Measurements from ENCODE around the gene SPEG.

The SPEG gene

GRCh38 chr2:219477179-219477578 lies 42.5 kb downstream of the SPEG start:
- DNase-seq (ENCODE audit: low read depth, low spot score): no peak

- no peak for DNase-seq (ENCODE audit: low read depth, low spot score)
These were observed 43.2 kb downstream of the SPEG start for GRCh38 chr2:219477815-219478214.

- DNase-seq (ENCODE audit: low read depth, low spot score): no peak
These were observed 44.3 kb downstream of the SPEG start for GRCh38 chr2:219478916-219479315.

DNA sequence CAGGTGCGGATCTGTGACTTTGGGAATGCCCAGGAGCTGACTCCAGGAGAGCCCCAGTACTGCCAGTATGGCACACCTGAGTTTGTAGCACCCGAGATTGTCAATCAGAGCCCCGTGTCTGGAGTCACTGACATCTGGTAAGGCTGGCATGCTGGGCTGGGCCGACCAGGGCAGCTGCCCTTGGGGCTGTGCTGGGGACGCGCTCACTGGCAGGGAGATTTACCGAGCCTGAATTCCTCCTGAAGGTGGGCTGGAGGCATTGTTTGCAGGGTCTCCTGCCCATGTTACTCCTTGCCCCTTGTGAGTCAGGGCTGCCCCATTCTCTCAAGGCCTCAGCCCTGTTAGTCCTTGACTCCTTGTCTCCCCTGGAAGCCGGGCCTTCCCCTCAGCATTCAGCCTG lies 45.4 kb downstream of the SPEG start:
- no peak for DNase-seq (ENCODE audit: low read depth, low spot score)

GRCh38 chr2:219482674-219483405 lies 48.2 kb downstream of the SPEG start:
- no peak for DNase-seq (ENCODE audit: low read depth, low spot score)

GRCh38 chr2:219483451-219484342 lies 49.1 kb downstream of the SPEG start:
- no peak for DNase-seq (ENCODE audit: low read depth, low spot score)

DNA sequence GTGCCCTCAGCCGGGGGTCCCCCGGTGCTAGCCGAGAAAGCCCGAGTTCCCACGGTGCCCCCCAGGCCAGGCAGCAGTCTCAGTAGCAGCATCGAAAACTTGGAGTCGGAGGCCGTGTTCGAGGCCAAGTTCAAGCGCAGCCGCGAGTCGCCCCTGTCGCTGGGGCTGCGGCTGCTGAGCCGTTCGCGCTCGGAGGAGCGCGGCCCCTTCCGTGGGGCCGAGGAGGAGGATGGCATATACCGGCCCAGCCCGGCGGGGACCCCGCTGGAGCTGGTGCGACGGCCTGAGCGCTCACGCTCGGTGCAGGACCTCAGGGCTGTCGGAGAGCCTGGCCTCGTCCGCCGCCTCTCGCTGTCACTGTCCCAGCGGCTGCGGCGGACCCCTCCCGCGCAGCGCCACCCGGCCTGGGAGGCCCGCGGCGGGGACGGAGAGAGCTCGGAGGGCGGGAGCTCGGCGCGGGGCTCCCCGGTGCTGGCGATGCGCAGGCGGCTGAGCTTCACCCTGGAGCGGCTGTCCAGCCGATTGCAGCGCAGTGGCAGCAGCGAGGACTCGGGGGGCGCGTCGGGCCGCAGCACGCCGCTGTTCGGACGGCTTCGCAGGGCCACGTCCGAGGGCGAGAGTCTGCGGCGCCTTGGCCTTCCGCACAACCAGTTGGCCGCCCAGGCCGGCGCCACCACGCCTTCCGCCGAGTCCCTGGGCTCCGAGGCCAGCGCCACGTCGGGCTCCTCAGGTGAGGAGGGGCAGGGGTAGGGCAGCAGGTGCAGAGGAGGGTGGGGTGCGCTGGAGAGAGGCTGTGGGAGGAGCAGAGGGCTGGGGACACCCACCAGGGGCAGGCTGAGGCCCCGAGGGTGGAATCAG lies 49.9 kb downstream of the SPEG start:
- DNase-seq (ENCODE audit: low read depth, low spot score): no peak

GRCh38 chr2:219485201-219485580 lies 50.5 kb downstream of the SPEG start:
- no peak for DNase-seq (ENCODE audit: low read depth, low spot score)

DNA sequence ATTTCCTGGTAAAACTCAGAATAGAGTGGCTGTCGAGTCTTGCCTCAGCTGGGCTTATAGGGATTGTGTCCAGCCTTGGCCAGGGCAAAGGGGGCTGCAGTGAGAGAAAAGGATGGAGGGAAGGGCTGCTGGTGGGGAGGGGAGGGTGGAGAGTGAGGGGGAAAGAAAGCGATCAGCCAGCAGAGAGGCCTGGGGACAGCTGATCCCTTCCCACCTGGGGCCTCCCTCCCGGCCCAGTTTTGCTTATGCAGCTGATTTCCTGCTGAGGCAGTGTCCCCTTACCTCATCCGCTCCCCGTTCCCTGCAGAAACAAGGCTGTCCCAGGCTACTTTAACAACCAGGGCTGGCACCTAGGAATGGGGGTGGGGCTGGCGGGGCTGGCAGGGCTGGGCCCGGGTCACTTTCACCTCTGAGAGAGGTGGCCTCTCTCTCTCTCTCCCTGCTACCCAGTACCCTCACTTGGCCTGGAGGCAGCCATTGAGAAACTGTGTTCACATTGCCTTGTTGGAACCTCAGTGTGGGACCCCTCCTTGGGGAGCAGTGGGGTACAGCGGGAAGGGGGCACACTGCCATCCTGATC lies 51.8 kb downstream of the SPEG start:
- DNase-seq (ENCODE audit: low read depth, low spot score): no peak

GRCh38 chr2:219488149-219488843 lies 53.7 kb downstream of the SPEG start:
- DNase-seq (ENCODE audit: low read depth, low spot score): no peak

DNA sequence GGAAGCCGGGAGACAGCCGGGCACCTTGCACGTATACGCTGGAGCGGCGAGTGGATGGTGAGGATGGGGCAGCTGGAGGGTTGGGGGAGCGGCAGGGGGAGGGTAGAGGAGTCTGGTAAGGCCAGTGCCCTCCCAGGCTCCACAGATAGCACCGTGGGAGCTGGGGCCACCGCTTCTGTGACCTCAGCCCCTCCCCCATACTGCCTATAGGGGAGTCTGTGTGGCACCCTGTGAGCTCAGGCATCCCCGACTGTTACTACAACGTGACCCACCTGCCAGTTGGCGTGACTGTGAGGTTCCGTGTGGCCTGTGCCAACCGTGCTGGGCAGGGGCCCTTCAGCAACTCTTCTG lies 54.2 kb downstream of the SPEG start:
- DNase-seq (ENCODE audit: low read depth, low spot score): no peak

DNA sequence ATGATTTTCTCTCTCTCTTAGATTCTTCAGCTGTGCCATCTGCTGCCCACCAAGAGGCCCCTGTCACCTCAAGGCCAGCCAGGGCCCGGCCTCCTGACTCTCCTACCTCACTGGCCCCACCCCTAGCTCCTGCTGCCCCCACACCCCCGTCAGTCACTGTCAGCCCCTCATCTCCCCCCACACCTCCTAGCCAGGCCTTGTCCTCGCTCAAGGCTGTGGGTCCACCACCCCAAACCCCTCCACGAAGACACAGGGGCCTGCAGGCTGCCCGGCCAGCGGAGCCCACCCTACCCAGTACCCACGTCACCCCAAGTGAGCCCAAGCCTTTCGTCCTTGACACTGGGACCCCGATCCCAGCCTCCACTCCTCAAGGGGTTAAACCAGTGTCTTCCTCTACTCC lies 54.7 kb downstream of the SPEG start:
- no peak for DNase-seq (ENCODE audit: low read depth, low spot score)

DNA sequence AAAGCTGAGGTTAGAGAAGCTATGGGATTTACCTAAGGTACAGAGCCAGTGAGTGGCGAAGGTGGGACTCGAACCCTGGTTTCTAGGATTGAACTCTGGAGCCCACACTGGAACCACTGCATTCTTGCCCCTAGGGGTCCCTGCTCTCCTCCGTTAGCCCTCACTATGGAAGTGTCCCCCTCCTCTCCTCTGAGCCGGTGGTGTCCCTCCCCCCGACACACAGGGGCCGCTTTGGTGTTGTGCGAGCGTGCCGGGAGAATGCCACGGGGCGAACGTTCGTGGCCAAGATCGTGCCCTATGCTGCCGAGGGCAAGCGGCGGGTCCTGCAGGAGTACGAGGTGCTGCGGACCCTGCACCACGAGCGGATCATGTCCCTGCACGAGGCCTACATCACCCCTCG lies 55.5 kb downstream of the SPEG start:
- DNase-seq (ENCODE audit: low read depth, low spot score): no peak

DNA sequence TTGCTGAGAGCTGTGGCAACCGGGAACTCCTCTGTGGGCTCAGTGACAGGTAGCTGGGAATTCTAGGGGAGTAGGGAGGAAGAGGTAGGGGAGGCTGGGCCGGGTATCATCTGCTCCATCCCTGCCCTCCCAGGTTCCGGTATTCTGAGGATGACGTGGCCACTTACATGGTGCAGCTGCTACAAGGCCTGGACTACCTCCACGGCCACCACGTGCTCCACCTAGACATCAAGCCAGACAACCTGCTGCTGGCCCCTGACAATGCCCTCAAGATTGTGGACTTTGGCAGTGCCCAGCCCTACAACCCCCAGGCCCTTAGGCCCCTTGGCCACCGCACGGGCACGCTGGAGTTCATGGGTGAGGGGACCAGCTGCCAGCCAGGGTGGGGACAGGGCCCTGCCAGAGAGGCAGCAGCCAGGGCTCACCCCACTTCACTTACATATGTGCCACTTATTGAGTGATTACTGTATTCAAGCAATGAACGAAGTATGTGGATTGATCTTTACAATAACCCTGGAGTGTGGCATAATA lies 56.0 kb downstream of the SPEG start:
- no peak for DNase-seq (ENCODE audit: low read depth, low spot score)

GRCh38 chr2:219491278-219491963 lies 56.8 kb downstream of the SPEG start:
- no peak for DNase-seq (ENCODE audit: low read depth, low spot score)

DNA sequence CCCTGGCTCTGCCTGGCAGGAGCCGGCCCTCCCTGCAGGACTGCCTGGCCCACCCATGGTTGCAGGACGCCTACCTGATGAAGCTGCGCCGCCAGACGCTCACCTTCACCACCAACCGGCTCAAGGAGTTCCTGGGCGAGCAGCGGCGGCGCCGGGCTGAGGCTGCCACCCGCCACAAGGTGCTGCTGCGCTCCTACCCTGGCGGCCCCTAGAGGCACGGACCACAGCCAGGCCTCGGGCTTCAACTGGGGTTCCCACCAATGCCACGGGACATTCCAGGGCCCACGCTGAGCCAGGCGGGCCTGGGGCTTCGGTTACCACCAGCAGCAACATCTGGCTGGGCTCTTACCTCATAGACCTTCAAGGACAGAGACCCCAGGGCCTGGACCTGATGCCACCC lies 57.9 kb downstream of the SPEG start:
- DNase-seq (ENCODE audit: low read depth, low spot score): no peak

- no peak for DNase-seq (ENCODE audit: low read depth, low spot score)
These were observed 58.4 kb downstream of the SPEG start for GRCh38 chr2:219493086-219493485.

DNA sequence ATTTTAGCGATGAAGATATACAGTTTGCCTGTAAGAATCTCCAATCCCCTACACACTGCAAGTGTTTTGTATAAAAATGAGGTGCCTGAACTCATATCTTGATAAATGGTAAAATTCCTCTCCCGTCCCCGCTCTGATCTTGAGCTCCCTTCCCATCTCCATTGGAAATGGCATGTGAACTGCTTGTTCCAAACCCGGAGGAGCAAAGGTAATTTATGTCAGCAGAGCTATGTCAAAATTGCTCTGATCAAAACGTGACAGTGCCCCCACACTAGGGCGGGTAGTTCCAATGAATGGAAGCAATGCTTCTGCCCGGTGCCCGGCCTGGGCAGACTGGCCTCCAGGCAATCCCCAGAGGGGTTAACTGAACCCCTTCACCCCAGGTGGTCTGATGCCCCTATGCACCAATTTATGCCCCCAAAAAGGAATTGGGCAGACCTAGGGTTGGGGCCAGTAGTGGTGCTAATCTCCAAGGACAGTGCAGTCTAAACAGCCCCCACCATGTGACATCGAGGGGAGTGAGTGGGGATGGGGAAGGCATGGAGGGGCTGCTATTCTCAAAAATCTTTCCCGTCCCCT lies 60.4 kb downstream of the SPEG start:
- DNase-seq (ENCODE audit: low read depth, low spot score): no peak

DNA sequence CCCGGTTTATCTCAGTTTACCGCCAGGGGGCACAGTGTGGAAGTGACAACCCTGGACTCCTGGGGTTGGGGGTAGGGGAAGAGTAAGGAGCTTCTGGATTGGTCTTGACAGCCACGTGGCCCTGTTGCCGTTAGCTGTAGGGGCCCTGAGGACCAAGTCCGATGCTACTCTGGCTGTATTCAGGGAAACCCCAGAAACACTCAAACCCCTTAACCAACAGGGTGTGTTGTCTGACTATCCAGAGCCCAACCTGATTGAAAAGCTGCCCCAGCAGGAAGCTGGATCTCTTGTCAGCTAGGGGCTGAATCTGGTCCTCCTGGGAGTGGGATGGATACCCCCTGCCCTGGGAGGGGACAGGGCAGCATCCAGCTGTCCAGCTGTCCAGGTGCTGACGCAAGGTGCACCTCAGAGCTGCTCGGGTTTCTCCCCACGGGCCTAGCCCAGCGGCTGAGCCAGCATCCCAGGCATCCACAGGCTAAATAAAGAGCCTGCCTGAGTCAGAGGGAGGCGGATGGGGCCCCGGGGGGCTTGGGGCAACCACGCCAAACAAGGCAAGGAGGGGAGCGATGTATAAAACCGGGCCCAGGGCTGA lies 61.0 kb downstream of the SPEG start:
- DNase-seq (ENCODE audit: low read depth, low spot score): no peak
